Medulla oblongata (tissue), 1 donor: Measurements from ENCODE around the gene C10orf120.

Source experiments
- DNase-seq: peaks from one replicate; pipeline ENCODE4 v3.0.0-alpha.2; 2015; ENCODE audit errors: extremely low spot score

Gene C10orf120

GRCh38 chr10:122703483-122704448 lies 4.1 kb upstream of the C10orf120 start:
- DNase-seq, result peak; percentile 88

DNA sequence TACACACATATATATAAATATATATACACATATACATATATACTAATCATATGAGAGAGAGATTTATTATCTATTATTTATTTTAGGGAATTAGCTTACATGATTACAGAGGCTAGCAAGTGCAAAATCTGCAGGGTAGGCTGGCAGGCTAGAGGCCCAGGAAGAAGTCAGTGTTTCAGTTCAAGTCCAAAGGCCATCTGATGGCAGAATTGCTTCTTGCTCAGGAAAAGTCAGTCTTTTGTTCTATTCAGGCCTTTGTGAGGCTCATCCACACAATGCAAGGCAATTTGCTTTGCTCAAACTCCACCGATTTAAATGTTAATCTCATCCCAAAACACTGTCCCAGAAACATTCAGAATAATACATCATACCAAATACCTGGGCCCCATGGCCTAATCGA lies 2.6 kb upstream of the C10orf120 start:
- DNase-seq, result peak; percentile 80

GRCh38 chr10:122701652-122702051 lies 2.0 kb upstream of the C10orf120 start:
- DNase-seq, result no peak

DNA sequence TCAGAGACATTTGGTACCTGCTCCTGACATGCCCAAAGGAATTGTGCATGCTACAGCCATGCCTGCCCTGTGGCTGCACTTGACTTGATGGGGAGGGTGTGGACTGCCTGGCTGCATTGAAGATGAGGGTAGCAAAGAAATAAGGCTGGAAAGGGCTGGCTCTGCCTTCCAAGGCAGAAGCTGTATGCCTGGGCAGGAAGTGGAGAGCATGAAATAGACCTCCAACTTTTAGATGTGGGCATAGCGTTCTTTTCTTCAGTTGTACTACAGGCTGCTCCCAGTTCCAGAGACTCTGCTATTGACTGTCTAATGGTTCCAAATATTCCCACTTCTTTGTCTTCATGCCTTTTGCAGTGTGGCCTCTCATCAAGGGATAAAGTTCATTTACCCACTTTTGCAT lies 3.0 kb downstream of the C10orf120 start:
- DNase-seq, result no peak

- DNase-seq, result no peak
These were observed 6.9 kb downstream of the C10orf120 start for GRCh38 chr10:122692744-122693143.

- DNase-seq, result no peak
These were observed 10.4 kb downstream of the C10orf120 start for GRCh38 chr10:122689146-122689820.

DNA sequence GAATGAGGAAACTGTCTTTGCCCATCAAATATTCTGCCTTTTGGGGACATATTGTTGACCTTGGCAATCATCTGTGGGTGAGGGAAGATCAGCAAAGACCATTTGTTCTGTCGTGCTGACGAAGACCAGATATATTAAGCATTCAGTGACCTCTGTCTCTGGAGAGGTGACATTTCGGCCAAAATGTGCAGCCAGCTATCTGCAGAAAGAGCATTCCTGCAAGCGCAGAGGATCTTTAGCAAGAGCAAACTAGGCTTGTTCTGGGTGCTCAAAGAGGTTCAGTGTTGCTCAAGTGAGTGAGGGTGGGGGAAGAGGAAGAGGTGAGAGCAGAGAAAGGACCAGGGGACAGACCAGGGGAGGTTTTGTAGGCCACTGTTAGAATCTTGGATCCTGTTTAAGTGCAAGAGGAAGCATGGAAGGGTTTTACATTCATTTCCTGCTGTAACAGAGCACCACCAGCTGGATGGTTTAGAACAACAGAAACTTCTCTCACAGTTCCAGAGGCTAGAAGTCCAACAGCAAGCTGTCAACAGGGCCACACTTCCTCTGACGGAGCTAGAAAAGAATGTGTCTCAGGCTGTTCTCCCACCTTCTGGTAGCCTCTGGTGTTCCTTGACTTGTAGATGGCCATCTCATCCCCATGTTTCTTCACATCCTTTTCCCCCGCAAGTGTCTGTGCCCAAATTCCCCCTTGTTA lies 11.2 kb downstream of the C10orf120 start:
- DNase-seq, result peak; percentile 55

DNA sequence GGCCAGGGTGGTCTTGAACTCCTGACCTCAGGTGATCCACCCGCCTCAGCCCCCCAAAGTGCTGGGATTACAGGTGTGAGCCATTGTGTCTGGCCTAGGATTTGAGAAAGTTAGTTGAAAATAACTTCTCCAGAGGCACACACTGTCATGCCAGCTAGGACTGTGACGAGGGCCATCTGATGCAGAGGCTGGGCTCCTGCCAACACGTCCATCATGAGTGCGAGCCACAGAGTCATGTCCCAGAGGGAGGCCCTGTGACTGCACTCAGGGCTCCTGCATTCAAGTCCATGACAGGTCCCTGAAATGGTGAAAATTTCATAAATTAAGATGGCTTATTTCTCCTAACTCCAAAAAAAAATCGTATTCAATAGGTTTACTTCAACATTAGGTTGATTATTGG lies 17.1 kb downstream of the C10orf120 start:
- DNase-seq, result no peak

DNA sequence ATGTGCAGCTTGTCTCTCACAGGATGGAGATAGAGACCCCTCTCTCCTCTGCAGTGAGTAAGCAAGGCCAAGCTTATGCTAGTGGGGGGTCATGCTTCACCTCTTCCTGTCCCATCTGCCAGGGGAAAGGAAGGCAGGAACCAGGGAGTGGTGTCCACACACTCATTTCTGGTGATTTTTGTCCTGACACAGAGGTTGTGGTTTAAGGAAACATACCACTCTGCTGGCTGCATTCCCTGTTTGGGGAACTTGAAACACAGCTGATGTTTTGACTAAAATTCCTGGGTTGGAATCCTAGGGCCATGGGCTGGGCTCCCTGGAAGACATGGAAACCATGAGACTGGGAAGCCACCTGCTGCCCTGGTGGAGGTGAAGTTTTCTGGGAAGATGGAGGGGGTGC lies 21.4 kb downstream of the C10orf120 start:
- DNase-seq, result no peak

DNA sequence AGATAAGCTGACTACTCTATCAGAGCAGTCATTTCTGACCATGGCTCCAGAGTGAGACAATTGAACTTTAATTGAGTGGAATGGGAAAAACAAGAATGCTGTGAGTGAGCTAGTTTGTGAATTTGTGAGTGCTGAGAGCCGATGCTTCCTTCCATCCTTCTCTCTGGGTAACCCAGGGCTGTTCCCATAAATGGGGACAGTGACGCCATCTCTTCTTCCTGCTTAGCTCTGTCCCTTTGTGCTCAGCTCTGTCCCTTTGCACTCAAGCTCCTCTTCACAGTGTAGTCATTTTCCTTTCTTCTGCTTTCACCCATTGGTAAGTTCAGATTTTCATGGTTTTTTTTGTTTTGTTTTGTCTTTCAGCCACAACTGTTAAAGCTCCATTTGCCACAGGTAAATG lies 24.4 kb downstream of the C10orf120 start:
- no peak for DNase-seq

DNA sequence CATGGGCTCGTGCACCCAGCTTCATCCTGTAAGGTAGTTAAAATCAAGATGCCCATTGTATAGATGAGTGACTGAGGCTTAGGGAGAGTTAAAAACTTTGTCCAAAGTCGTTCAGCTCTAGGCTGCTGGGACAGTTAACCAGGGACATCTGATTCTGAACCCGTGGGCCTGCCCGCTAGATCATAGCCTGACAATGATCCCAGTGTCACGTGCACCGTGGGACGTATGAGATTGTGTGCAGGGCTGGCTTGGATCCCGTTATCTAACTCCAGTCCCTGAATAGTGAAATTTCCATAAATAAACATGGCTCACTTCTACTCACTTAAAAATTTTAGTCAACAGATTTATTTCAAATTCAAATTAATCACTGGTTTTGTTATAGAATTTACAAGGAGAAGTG lies 24.9 kb downstream of the C10orf120 start:
- DNase-seq, result no peak

DNA sequence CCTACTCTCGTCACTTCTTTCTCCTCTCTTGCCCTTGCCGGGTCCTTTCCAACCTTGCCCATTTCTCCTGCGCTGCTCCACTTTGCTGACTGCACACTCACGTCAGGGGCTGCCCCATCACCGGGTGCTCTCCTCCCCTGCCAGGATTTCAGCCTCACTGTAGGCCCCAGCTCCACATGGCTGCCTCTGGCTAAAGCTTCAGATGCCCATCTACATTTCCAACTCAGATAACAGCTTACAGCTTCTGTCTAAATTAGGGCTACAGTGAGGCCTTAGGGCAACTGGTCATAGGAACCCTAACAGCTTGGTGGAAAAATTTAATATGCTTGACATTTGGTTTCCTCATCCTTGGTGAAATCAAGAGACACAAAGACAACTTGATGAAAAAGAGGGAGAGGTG lies 25.9 kb downstream of the C10orf120 start:
- no peak for DNase-seq

GRCh38 chr10:122673269-122673668 lies 26.4 kb downstream of the C10orf120 start:
- DNase-seq, result no peak

DNA sequence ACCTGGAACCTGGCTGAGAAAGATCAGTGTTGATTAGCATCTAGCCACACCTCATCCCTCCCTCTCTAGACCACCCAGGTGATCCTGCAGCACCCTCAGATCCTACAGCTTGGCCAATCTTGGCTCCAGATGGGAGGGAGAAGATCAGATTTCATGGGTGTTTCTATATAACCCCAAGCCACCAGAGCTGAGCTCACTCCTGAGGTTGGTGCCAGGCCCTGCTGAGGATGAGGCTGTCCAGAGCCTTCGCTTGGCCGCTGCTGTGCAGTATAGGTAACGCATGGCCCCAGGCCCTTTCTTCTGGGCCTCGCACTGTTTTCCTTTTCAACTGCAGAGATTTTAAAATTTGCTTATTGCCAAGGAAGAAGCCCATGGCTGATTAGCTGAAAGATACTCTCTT lies 27.0 kb downstream of the C10orf120 start:
- no peak for DNase-seq

DNA sequence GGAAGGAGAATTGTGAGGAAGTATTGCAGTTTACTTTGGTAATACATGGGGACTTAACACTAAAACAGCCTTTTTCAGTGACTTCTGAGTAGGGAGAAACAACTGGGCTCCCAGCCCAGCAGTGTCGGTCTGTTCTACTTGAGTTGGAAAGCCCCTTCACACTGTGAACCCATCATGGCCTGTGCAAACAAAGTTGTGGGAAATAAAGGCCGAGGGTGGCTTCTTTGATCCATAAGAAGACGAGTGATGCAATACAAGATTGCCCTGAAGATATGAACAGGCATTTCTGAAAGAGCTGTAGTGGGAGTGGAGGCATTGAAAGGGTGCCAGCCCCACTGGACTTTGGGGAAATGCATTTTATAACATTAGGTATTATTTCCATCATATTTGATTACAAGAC lies 28.3 kb downstream of the C10orf120 start:
- DNase-seq, result no peak

DNA sequence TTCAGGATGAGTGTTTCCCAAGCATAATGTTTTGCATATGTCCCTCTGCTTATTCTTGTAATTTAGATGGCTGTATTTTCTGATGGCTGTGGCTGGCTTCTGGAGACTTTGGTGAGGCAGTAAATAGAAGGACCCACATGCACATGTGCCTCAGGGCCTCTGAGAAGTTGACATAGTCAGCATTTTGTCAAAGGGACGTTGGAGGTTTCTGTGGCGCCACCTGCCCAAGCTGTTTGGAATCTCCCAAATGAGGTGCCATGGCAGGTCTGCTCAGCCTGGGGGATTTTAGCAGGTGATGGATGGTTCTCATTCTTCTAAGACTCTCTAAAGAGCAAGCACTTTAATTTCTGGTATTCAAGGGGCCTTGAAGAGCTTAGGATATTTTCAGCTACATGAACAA lies 29.8 kb downstream of the C10orf120 start:
- no peak for DNase-seq

- DNase-seq, result no peak
These were observed 30.6 kb downstream of the C10orf120 start for GRCh38 chr10:122669045-122669444.

- DNase-seq, result no peak
These were observed 33.7 kb downstream of the C10orf120 start for GRCh38 chr10:122665946-122666345.

GRCh38 chr10:122665329-122665860 lies 34.3 kb downstream of the C10orf120 start:
- no peak for DNase-seq

GRCh38 chr10:122664501-122664900 lies 35.1 kb downstream of the C10orf120 start:
- DNase-seq, result no peak

DNA sequence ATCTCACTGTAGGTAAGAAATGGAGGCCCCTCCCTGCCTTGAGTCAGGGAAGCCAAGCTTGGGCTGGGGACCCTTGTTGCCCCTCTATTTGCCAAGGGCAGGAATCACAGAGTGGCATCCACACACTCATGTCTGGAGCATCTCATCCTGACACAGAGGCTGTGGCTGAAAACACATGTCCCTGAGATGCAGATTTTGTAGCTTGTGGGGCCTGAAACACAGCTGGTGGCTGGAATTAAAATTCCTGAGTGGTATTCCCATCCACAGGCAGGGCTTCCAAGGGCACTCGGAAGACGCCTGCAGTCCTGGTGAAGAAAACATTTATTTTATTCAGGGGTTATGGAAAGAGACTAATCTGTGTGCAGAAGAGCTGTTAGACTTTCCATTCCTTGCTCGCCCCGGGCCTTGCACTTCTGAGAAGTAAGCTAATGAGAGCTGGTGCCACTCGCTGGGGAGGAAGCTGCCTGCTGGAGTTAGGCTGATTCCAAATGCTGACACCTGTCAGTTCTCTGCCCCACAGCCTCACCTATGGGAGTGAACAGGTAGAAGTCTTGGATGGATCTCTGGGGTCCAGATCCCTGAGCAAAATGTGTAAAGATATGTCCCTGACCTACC lies 36.0 kb downstream of the C10orf120 start:
- no peak for DNase-seq

DNA sequence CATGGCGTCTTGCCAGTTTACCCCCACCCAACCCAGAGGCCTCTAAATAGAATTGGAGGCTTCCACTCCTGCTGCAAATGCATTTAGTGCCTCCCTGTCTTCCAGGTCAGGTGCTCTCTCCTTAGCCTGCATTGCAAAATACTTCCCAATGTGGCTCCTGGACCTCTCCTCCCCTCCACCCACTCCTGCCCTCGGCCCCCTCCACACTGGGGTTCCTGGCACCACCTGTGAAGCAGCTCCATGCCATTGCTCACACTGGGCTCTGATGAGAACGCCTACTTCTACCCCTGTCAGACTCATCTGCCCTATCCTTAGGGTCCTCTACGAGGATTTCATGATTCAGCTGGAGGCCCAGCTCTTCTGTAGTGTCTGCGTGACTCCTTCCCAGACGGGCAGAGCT lies 37.4 kb downstream of the C10orf120 start:
- no peak for DNase-seq
